GM18858 (cell line): ENCODE results near the gene ZC3H12C.

Experiments used
- ATAC-seq: cut with Tn5 transposase; IDR thresholded peaks from one replicate; pipeline ENCODE4 v1.9.1; 2021; ENCODE audit not compliant: unreplicated experiment

ZC3H12C gene

DNA sequence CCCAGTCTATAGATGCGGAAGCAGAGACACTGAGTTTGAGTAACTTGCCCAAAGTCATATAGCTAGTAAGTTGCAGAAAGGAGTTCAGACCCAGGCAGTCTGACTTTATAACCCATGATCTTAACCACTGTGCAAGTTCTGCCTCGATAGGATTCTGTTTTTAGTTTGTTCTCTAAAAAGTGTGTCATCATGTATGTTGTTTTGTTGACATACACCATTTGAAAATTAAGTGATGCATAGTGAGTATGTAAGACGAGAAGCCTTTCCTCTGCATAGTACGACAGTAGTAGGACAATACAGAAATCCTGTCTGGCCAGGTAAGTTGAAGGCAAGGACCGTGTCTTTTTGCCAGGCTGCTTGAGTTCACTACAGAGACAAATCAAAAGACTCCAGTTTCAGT is 3.3 kb downstream of the ZC3H12C start:
- no peak for ATAC-seq

DNA sequence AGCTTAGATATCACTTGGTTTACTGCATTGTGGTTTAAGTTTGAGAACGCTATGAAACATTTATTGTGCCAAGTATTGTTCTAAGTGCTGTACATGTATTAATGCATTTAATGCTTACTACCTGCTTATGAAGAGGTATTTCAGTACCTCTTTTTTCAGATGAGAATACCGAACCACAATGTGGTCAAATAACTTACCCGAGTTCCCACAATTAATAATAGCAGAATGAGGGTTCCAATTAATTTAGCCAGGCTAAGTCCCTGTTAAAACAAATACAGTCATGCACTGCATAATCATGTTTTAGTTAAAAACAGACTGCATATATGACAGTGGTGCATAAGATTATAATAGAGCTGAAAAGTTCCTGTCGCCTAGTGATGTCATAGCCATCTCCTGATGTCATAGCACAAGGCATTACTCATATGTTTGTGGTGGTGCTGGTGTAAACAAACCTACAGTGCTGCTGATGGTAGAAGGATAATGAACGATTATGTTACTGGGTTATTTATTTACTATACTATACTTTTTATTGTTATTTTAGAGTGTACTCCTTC is 4.3 kb downstream of the ZC3H12C start:
- no peak for ATAC-seq

DNA sequence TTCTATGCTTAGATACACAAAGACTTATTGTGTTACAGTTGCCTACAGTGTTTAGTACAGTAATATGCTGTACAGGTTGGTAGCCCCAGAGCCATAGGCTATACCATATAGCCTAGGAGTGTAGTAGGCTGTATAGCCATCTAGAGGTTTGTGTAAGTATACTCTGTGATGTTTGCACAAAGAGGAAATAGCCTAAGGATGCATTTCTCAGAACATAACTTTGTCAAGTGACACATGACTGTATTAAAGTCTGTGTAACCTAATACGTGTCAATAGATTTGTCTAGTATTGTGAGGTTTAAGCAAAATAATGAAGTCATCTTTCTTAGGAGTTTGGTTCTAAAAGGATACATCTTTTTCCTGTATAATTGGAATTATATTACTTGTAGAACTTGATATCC is 5.5 kb downstream of the ZC3H12C start:
- ATAC-seq, result peak; percentile 62

DNA sequence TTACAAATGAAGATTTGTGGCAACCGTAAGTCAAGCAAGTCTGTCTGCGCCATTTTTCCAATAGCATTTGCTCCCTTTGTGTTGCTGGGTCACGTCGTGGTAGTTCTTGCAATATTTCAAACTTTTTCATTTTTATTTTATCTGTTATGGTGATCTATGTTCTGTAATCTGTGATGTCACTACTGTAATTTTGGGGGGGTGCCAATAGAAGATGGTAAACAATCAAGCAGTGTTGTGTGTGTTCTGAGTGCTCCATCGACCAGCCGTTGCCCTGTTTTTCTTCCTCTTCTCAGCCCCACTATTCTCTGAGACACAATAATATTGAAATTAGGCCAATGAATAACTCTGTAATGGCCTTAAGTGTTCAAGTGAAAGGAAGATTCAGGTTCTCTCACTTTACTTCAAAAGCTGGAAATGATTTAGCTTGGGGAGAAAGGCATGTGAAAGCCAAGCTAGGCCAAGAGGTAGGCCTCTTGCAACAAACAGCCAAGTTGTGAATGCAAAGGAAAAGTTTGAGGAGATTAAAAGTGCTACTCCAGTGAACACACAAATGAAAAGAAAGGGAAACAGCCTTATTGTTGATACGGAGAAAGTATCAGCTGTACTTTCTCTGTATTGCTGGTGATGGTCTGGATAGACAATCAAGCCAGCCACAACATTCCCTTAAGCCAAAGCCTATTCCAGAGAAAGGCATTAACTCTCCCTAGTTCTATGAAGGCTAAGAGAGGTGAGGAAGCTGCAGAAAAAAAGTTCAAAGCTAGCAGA is 7.5 kb downstream of the ZC3H12C start:
- no peak for ATAC-seq

DNA sequence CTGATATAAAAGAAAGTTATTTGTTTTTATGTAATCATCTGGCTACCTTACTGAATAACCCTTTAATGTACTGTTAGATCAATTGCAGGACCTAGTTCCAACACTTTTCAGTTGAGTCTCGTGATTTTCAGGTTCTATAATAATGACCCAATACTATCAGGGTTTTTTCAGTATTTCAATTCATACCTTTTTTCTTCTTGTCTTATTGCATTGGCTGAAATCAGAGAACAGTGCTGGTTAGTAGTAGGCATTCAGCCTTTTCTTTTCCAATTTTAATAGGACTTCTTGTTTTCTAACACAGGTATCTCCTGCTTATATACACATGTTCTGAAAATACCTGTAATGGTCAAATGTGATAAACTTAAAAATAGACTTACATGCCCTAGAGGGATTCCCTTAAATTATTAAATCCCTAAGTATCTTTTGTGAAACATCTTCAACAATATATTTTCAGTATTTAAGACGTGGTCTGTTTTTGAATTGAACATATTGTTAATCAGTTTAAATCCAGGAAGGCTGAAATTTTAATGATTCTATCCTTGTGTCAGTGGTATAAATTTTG is 13.6 kb downstream of the ZC3H12C start:
- ATAC-seq, result no peak

DNA sequence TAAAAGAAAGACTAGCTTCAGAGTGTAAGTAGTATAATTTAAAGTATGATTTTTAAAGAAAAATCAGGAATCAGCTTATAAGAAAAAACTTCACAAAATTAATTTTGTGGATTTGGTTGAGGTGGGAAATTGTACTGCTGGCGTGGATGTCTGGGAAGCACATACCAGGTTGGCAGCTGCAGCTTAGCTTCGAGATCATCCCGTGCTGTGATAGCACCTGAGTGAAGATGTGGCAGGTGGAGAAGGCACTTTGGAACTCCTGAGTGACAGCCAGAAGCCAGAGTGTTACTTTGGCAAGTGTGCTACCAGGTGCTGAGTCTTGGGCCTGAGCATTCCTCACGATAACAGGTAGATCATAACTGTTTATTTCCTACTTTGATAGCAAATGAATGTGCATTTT is 17.7 kb downstream of the ZC3H12C start:
- ATAC-seq, result no peak

DNA sequence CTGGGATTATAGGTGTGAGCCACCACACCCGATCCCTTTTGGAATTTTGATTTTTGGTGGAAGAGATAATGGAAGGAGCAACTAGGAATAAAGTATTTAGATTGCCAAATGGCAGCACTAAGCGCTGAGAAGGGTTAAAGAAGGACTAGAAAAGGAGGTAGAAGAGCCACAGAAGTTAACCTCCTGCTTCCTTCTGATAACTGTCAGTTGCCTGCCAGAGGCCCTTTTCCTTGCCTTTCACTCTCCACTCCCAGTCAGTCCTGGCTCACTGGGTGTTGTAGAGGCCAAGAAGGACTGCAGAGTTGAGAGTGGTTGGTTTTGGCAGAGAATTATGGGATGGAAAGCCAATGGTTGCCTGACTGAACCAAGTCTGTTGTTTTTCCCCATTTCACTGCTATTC is 19.3 kb downstream of the ZC3H12C start:
- no peak for ATAC-seq

DNA sequence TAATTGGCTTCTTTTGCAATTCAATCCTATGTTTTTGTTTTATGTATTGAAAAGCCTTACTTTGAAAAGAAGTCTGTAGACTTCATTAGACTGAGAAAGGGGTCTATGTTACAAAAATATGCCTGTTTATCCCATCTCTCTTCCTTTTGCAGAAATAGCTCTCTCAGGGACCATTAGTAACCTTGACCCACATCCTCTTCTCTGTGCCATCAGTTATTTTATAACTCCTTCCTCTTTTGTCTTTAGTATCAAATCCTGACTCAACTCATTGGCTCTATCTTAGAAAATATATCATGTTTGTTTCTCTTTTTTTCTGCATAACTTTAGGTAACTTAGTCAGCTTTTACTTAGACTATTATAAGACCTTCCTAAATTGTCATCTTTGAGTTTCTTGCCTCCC is 20.3 kb downstream of the ZC3H12C start:
- no peak for ATAC-seq

DNA sequence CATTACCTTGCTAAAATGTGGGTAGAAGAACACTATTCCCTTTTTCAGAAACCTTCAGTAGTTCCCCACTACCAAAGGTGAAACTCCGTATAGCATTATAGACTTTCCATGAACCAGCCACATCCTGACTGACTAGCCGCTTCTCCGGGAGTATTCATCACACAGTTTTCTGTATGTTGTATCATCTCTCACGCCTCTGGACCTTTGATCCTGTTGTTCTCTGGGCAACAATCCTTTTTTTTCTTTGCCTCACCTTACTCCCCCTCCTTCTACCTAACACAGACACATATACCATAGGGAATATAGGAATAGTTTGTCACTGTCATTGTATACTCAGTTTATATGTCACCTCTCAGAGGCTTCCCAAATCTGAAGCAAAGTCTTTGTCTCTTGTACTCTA is 20.8 kb downstream of the ZC3H12C start:
- ATAC-seq, result no peak

DNA sequence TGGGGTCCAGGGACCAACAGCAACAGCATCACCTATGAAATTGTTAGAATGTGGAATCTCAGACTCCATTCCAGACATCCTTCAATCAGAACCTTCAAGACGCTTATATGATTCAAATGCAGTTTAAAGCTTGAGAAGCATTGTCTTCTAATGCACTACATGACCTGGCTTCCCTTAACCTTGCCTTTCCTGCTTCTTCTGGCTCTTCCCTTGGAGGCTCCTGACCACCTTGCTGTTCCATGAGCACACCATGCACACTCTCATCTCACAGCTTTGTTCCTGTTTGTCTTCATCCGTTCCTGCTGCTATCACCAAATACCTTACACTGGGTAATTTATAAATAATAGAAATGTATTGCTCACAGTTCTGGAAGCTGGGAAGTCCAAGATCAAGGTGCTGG is 26.1 kb downstream of the ZC3H12C start:
- no peak for ATAC-seq

DNA sequence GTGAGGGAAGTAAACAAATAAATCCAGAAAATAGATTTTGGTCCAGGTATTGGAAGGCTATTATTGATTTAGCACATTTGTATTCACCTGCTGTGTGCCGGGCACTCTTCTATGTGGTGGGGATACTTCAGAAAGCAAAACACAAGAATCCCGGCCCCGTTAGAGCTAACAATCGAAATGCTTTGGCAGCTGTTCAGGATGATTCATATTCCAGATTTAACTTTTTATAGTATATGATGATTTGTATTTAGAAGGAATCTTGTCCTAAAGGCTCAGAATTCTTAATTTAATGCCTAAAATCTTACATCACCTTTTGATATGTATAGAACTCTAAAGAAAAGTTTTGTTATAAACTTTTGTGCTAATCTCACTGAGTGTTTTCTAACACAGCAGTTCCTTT is 28.0 kb downstream of the ZC3H12C start:
- no peak for ATAC-seq

DNA sequence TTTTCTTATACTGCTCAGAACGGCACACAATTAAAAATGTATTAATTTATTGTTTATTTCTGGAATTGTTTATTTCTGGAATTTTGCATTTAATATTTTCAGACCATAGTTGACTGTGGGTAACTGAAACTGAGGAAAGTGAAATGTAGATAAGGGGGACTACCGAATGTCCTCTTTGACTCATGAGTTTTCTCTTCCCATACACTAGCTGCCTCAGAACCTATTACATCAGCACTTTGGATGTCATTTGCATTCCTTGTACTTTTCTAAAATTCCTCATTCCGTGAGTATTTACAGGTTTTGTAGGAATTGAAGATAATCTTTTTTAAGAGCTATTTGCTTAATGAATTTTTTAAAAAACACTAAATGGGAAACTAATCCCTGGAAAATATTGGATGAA is 29.8 kb downstream of the ZC3H12C start:
- ATAC-seq, result no peak

DNA sequence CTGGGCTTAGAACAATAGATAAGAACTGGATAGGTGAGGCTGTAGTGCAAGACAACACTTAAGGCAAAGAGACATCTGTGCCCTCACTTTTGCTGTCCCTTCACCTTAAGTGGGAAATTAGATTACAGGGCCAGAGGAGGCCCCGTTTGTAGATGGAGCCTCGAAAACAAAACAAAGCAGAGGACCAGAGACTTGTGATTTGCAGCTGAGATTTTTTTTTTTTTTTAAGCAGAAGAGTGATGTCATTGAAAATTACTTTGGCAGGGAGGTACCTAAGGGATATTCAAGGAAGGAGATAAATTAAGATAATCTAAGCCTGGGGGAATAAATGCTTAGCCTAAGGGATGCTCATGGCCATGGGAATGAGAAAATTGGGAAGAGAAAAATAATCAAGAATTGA is 31.4 kb downstream of the ZC3H12C start:
- no peak for ATAC-seq

DNA sequence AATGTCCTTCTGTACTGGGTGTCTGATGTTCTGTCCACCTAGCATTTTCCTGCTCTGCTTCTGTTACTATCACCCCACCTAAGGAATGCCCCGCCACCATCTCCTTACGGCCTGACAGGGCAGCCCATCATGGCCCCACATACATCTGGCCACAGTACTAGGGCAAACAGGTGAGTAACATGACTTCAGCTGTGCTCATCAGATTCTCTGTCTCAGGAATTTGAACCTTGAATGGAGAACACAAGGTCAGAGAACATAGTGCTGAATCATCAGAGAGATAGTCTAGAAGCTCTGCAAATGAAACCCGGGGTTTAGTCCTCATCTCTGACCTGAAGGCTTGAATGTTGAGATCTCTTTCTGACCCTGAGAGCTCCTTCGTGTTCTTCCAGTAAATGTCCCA is 32.4 kb downstream of the ZC3H12C start:
- ATAC-seq, result no peak

DNA sequence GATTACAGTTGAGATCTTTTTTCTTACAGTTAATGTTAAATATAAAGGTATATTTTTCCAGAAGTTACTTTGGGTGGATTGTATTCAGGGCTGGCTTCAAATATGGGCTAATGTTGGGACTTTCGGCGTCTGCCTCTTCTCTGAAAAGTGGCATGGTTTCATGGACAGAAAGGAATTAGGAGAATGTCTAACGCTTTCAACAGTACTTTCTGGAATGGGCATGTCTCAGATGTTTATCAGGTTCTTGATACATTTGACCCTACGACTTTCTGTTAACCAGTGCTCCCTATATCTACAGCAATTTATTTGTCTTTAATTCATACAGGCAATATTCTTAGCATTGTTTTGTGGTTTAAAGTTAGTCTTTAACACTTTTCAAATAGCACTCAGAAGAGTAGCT is 33.7 kb downstream of the ZC3H12C start:
- no peak for ATAC-seq

DNA sequence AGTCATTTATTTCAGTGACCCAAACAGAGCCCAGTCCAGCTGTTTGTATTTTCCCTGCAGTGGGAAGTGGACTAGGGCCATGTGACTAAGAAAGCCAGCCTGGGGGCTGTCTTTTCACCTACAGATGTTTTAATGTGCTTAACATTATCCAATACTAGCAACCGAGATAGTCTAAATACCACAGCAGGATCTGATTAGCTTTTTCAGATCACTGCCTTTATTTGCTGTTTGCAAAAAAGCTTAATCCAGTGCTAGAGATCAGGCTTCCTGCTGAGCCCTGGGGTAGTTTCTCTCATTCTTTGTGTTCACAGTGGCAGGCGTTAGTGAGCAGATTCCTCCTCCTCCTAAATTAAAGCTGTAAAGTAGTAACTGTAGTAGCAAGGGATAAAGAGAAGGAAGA is 35.0 kb downstream of the ZC3H12C start:
- no peak for ATAC-seq

DNA sequence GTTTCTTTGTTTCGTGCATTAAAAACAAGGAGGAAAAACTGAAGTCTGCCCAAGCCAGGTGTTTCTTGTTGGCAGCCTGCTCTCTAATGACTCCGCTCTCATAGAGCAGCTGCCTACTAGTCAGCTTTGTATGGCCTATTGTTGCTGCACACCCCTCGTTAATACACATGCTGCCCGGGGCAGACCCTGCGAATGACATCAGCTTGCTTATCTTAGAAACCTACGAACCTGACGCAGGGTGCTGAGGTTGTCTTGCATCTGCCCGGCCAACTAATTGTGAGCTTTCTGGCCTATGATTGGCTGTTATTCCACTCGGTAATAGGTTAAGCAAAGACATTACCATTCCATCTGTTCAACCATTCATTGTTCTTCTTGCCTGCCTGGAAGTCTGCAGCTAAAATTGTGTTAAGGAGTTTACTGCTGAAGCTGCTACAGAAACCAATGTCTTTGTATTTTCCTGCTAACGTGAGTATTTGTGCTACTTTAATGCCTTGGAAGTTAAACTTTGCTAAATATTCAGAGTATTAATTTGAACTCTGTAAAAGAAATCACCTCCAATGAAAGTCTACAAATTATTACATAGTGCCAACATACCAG is 37.5 kb downstream of the ZC3H12C start:
- ATAC-seq, result no peak

DNA sequence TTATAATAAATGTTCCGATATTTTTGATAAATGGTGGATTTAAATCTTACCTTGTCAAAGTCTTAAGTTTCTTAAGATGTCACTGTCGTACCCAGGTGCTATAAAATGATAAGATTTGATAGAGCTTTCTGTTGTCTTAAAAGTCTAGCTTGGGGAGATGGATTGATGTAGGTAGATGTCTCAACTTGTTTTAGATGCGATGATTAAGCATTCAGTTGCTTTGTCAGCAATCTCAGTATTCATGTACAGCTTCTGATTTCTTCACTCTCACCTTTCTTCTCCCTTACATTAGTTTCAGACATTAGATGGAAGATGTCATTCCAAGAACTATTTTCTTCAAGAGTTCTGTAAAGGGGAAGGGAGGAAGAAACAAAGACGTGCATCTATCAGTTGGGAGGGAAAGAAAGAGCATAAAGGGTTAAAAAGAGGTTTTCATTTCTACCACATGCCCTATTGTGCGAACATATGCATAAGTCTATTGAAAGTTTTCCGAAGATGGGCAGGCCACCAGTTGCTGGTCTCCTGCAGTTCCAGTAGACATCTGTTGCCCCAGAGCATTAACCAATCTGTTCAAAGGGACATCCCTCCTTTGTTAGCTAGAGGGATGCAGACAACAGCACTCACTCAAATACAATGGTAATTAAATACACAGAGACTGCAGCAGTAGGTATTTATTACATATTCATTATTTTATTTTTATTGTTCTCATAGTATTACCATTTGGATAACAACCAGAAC is 38.4 kb downstream of the ZC3H12C start:
- no peak for ATAC-seq

DNA sequence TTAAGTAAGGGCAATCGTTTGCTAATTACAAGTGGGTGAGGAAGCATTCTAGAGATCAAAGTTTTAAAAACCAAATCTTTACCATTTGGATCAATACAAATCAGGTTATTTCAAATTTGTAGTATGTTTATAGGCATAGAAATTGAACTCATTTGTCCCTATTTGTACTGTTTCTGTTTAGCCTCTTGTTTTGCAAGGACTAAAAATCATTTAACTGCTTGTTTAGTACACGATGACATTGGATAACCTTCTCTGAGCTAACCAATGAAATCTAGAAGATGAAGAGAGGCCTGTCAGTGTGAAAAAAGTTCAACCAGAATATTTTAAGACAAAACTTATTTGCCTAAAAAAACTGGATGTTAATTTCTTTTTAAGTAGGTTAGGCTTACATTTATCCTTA is 40.0 kb downstream of the ZC3H12C start:
- no peak for ATAC-seq

DNA sequence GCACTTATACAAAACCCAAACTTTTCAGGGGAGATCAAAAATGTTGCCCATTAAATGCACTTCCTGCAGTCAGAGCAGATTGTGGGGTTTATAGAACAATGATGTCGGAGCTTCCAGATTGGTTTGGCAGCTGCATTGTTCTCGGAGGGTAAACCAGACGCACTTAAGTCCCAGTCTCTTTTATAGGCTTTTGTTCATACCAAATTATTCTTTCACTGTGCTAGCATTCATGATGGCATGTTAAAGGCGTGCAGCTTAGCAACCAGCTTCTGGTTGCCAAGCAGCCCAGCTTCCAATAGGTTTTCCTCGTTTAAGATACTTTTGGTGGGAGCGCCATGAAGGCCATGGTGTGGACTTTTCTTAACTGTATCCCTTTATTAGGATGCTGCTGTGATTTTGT is 40.9 kb downstream of the ZC3H12C start:
- ATAC-seq, result no peak

DNA sequence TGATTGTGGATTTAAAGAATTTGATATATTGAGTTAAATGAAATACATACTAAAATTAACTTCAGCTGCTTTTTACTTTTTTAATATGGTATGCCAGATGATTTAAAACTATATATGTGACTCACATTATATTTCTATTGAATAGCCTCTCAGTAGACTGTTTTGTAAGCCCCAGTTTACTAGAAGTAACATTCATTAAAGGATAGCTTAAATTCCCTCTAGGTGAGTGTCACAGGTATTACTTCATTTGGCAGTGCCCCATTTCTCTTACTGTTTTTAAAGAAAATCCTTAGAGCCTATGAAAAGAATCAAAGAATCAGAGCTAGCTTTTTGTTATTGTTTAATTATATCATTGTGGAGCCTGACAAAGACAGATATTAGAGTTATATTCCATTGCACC is 48.6 kb downstream of the ZC3H12C start:
- no peak for ATAC-seq
